Peyer's patch (tissue), 4 donors: ENCODE measurements around the gene SGMS1.

Experiments used
- POLR2A ChIP-seq, 2 donors: fragments of 450-650 bp; IDR thresholded peaks; one replicate each; pipeline ENCODE4 v1.5.1; 2017; ENCODE audit warnings: antibody characterized with exemption in 2 of 2, mild to moderate bottlenecking in 2 of 2, moderate library complexity in 2 of 2
- TF ChIP-seq, protein P1 (sequence below), 6 experiments: fragments of 450-650 bp in 4 of 6; fragments of 200-600 bp in 2 of 6; sonication (generic) in 1 of 6; IDR thresholded peaks; one replicate each; pipeline ENCODE4 v1.5.1; 2017 to 2019; ENCODE audit warnings: antibody characterized with exemption in 6 of 6, mild to moderate bottlenecking in 3 of 6, moderate library complexity in 1 of 6

DNA sequence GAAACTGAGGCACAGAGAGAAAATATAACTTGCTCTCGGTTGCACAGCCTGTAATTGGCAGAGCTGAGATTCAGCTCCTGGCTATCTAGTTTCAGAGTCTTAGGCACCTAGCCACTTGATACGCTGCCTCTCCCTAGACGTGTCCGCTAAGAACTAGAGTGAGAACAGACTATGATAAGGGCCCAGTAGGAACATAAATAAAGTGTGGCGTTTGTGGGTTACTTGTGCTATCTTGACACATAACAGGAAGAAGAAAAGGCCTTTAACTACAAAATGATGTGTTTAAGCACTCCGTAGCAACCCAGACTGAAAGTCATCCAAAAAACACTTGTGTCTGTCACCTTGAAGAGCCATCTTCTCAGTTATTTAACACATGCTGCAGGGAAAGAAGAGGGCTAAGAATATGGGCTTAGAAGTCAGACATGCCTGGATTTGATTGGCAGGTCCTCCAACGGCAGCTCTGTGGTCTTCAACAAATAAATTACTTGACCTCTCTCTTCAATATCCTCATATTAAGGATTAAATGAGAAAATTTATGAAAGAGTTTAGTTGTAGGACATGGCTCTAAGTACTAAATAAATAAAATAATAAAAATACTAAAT is 96.2 kb downstream of the SGMS1 start:
- TF ChIP-seq, protein P1, sequence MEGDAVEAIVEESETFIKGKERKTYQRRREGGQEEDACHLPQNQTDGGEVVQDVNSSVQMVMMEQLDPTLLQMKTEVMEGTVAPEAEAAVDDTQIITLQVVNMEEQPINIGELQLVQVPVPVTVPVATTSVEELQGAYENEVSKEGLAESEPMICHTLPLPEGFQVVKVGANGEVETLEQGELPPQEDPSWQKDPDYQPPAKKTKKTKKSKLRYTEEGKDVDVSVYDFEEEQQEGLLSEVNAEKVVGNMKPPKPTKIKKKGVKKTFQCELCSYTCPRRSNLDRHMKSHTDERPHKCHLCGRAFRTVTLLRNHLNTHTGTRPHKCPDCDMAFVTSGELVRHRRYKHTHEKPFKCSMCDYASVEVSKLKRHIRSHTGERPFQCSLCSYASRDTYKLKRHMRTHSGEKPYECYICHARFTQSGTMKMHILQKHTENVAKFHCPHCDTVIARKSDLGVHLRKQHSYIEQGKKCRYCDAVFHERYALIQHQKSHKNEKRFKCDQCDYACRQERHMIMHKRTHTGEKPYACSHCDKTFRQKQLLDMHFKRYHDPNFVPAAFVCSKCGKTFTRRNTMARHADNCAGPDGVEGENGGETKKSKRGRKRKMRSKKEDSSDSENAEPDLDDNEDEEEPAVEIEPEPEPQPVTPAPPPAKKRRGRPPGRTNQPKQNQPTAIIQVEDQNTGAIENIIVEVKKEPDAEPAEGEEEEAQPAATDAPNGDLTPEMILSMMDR (IDR thresholded peaks at IDR 0.05): no peak
- no peak for TF ChIP-seq POLR2A (IDR thresholded peaks at IDR 0.05)
